GM12892 (cell line): ENCODE measurements around the gene PRKD2.

ENCODE experiments used
- DNase-seq: peaks from one replicate; pipeline ENCODE4 v3.0.0; 2011; ENCODE audit not compliant: insufficient read length
- FAIRE-seq: peaks from 2 replicates; lab custom pipeline; 2011; peaks lifted over from hg19 to GRCh38; lab: Jason Lieb, UNC
- POLR2A ChIP-seq: IDR thresholded peaks from 2 replicates; pipeline ENCODE4 v1.6.1; 2011; ENCODE audit warnings: low read depth, low read length, control low read depth
- POLR2AphosphoS5 ChIP-seq: IDR thresholded peaks from 2 replicates; pipeline ENCODE4 v1.6.1; 2011; ENCODE audit warnings: low read depth, low read length, control low read depth
- TAF1 ChIP-seq: IDR thresholded peaks from 2 replicates; pipeline ENCODE4 v1.6.1; 2011; ENCODE audit warnings: low read depth, mild to moderate bottlenecking, control low read depth, low read length, borderline replicate concordance

The PRKD2 gene

DNA sequence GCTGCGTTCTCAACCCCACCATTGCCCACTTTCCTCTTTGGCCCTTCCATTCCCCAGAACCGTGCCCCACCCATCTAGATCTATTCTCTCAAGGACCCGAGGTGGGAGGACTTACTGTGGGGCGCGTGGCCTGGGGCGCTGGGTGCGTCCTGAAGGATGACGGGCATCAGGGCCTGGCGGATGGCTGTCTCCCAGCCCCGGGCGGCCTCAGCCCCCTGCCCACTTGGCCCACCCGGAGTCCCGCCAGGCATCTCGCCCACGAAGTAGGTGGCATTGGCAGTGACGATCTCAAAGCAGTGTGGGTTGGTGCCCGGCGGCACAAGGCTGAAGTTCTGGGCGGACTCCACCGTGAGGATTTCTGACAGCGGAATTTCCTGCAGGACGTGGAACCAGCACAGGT, 23.2 kb downstream of the PRKD2 start:
- DNase-seq (no peak), FAIRE-seq (no peak)
- TF ChIP-seq POLR2AphosphoS5 (no peak), TAF1 (no peak), POLR2A (no peak)

DNA sequence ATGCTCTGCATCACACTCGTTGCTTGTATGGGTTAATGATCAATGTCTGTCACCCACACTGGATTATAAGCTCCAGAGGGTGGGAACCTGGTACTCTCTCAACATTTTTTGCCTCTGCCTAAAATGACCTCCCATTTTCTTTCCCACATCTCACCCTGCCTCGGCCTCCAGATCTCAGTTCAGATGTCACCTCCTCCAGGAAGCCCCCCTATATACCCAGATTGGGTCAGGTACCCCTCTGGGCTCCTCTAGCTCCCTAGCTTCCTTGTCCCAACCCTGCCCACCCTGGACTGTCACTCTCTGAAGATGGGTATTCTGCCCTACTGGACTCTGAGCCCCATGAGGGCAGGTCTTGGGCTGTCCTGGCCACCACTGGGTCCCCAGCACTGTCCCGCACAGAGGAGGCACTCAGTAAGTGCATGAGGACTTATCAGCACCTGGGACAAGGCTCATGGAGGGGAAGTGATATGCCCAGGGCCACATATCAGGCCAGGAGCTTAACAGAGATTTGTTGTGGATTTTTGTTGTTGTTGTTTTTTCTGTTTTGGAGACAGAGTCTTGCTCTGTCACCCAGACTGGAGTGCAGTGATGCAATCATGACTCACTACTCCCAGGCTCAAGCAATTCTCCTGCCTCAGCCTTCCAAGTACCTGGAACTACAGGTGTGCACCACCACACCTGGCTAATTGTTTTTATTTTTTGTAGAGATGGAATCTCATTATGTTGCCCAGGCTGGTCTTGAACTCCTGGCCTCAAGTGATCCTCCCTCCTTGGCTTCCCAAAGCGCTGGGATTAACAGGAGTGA, 23.8 kb downstream of the PRKD2 start:
- FAIRE-seq = no peak
- no peak for DNase-seq
- no peak for TF ChIP-seq TAF1
- no peak for TF ChIP-seq POLR2A
- TF ChIP-seq POLR2AphosphoS5 = no peak

GRCh38 chr19:46691948-46692347, 25.0 kb downstream of the PRKD2 start:
- no peak for TF ChIP-seq POLR2A
- TF ChIP-seq TAF1 = no peak
- no peak for TF ChIP-seq POLR2AphosphoS5
- FAIRE-seq (no peak), DNase-seq (no peak)

- no peak for FAIRE-seq
- no peak for DNase-seq
- TF ChIP-seq POLR2AphosphoS5 = no peak
- TF ChIP-seq POLR2A = no peak
- TF ChIP-seq TAF1 = no peak
Observed at GRCh38 chr19:46691104-46691503, 25.8 kb downstream of the PRKD2 start.

- FAIRE-seq (no peak), DNase-seq (no peak)
- TF ChIP-seq POLR2A = no peak
- no peak for TF ChIP-seq TAF1
- no peak for TF ChIP-seq POLR2AphosphoS5
Observed at GRCh38 chr19:46689358-46689757, 27.6 kb downstream of the PRKD2 start.

GRCh38 chr19:46687438-46688145, 29.3 kb downstream of the PRKD2 start:
- DNase-seq (no peak), FAIRE-seq (no peak)
- TF ChIP-seq POLR2A (no peak), POLR2AphosphoS5 (no peak), TAF1 (no peak)

GRCh38 chr19:46685189-46685588, 31.7 kb downstream of the PRKD2 start:
- TF ChIP-seq POLR2A (no peak), POLR2AphosphoS5 (no peak), TAF1 (no peak)
- DNase-seq = no peak
- FAIRE-seq = no peak

GRCh38 chr19:46678110-46678732, 38.7 kb downstream of the PRKD2 start:
- FAIRE-seq (peak; percentile 36), DNase-seq (peak; percentile 77)
- TF ChIP-seq TAF1 = no peak
- TF ChIP-seq POLR2AphosphoS5 = no peak
- no peak for TF ChIP-seq POLR2A

DNA sequence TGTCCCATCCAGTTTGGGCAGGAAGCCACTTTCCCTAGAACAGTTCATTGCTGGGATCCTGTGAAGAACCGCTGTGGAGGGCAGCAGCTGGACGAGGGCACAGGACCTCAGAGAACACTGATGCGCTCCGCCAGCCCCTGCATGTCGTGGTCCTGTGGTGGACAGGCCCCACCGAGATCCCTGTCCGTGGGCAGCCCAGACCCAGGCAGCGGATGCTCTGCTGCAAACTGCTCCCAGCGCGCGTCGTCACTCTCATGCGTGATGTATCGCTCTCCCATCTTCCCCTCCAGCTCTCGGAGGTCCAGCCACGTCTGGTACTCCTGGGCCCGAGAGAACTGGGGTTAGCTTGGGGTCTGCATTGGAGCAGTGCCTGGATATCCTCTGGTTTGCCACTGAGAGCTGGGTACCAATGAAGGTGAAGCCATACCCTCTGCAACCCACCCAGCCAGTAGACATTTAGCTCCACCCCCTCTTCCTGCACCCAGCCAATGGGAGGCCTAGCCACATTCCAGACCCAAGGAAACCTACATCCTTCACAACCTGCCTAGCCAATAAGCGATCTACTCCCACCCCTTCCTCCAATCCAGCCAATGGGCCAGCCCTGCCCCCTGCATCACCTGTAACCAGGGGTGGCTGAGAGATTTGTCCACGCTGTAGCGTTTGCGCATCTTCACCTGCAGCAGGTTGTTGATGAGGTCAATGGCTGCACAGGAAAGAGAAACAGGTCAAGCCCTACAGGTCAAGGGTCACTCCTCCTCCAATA, 42.3 kb downstream of the PRKD2 start:
- TF ChIP-seq POLR2AphosphoS5 (no peak), TAF1 (no peak), POLR2A (no peak)
- FAIRE-seq = peak; percentile 48
- DNase-seq = no peak

GRCh38 chr19:46670813-46671212, 46.1 kb downstream of the PRKD2 start:
- TF ChIP-seq POLR2A = no peak
- TF ChIP-seq TAF1 = no peak
- TF ChIP-seq POLR2AphosphoS5 = no peak
- FAIRE-seq (no peak), DNase-seq (no peak)

DNA sequence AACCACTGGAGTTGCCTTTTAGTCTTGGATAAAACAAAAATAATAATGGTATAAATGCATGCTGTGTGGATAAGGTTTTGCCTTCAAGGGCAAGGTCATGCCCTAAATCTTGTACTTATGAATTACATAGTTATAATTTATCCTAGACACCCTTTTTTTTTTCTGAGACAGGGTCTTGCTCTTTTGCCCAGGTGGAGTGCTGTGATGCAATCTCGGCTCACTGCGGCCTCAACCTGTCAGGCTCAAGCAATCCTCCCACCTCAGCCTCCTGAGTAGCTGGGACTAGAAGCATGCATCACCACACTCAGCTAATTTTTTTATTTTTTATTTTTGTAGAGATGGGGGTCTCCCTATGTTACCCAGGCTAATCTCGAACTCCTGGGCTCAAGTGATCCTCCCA, 48.3 kb downstream of the PRKD2 start:
- TF ChIP-seq TAF1 = no peak
- TF ChIP-seq POLR2AphosphoS5 = no peak
- no peak for TF ChIP-seq POLR2A
- no peak for DNase-seq
- no peak for FAIRE-seq

DNA sequence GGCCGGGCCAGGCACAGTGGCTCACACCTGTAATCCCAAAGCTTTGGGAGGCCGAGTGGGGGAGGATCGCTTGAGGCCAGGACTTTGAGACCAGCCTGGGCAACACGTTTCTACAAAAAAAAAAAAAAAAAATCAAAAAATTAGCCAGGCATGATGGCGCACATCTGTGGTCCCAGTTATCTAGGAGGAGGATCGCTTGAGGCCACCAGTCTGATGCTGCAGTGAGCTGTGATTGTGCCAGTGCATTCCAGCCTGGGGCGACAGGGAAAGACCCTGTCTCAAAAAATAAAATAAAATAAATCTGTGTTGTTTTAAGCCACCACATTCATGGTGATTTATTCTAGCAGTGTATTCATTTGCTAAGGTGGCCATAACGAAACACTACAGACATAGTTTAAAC, 51.8 kb downstream of the PRKD2 start:
- no peak for TF ChIP-seq TAF1
- TF ChIP-seq POLR2AphosphoS5 = no peak
- TF ChIP-seq POLR2A = no peak
- no peak for FAIRE-seq
- no peak for DNase-seq
